Mesendoderm (in vitro differentiated cells): ENCODE measurements around the gene PCBP3.

Source experiments
- DNase-seq: peaks from one replicate; pipeline ENCODE4 v3.0.0; 2013
- H2AK5ac ChIP-seq: 2 replicates; pipeline ENCODE4 v1.6.1; 2013; ENCODE audit warnings: low read length, inconsistent platforms
- H2BK120ac ChIP-seq: 2 replicates; pipeline ENCODE4 v1.6.1; 2013; ENCODE audit warnings: low read depth, mild to moderate bottlenecking, low read length, moderate library complexity, mixed read lengths
- H2BK15ac ChIP-seq: replicated peaks from 2 replicates; pipeline ENCODE4 v1.6.1; 2013; ENCODE audit warnings: low read depth, mild to moderate bottlenecking, moderate library complexity
- H2BK5ac ChIP-seq: 2 replicates; pipeline ENCODE4 v1.6.1; 2013; ENCODE audit warnings: low read length, inconsistent platforms
- H3K18ac ChIP-seq: 2 replicates; pipeline ENCODE4 v1.6.1; 2013; ENCODE audit warnings: mild to moderate bottlenecking, low read length, mixed read lengths
- H3K23ac ChIP-seq: one replicate; pipeline ENCODE4 v1.6.1; 2013; ENCODE audit warnings: low read length
- H3K27ac ChIP-seq: 2 replicates; pipeline ENCODE4 v1.5.1; 2013; ENCODE audit warnings: low read depth, mild to moderate bottlenecking, inconsistent platforms, low read length, moderate library complexity
- H3K27me3 ChIP-seq: 2 replicates; pipeline ENCODE4 v1.6.1; 2013; ENCODE audit warnings: low read length, control low read depth, mild to moderate bottlenecking, inconsistent platforms; ENCODE audit not compliant: insufficient read depth, poor library complexity
- H3K36me3 ChIP-seq: 2 replicates; pipeline ENCODE4 v1.6.1; 2013; ENCODE audit warnings: low read length, inconsistent platforms; ENCODE audit not compliant: control insufficient read depth, insufficient read depth
- H3K4ac ChIP-seq: one replicate; pipeline ENCODE4 v1.6.1; 2013; ENCODE audit warnings: low read depth, mild to moderate bottlenecking, low read length, moderate library complexity
- H3K4me1 ChIP-seq: 2 replicates; pipeline ENCODE4 v1.6.1; 2013; ENCODE audit warnings: low read depth, low read length, inconsistent platforms; ENCODE audit not compliant: control insufficient read depth
- H3K4me2 ChIP-seq: 2 replicates; pipeline ENCODE4 v1.6.1; 2013; ENCODE audit warnings: low read length
- H3K4me3 ChIP-seq: 2 replicates; pipeline ENCODE4 v1.5.1; 2013; ENCODE audit warnings: mild to moderate bottlenecking, low read length
- H3K56ac ChIP-seq: one replicate; pipeline ENCODE4 v1.6.1; 2013; ENCODE audit warnings: low read length
- H3K79me1 ChIP-seq: 2 replicates; pipeline ENCODE4 v1.6.1; 2013; ENCODE audit warnings: low read length, inconsistent platforms
- H3K79me2 ChIP-seq: 2 replicates; pipeline ENCODE4 v1.6.1; 2013; ENCODE audit warnings: mild to moderate bottlenecking, low read length; ENCODE audit not compliant: control insufficient read depth, insufficient read depth
- H3K9ac ChIP-seq: 2 replicates; pipeline ENCODE4 v1.6.1; 2013; ENCODE audit warnings: low read length, inconsistent platforms
- H4K5ac ChIP-seq: one replicate; pipeline ENCODE4 v1.6.1; 2013; ENCODE audit warnings: low read length
- H4K8ac ChIP-seq: one replicate; pipeline ENCODE4 v1.6.1; 2013; ENCODE audit warnings: low read depth, mild to moderate bottlenecking, control low read depth, low read length, moderate library complexity
- WGBS: extraction: QIAGEN DNeasy Blood & Tissue Kit; methylation state at CpG from one replicate; pipeline ENCODE4 v1.1.7; 2013; ENCODE audit warnings: low lambda C conversion rate, missing lambda C conversion rate; ENCODE audit not compliant: insufficient coverage; ENCODE audit errors: extremely low coverage; 5-methylcytosine and 5-hydroxymethylcytosine counted together

PCBP3 gene

GRCh38 chr21:45735259-45736000 is 91.9 kb downstream of the PCBP3 start:
- H3K18ac ChIP-seq, result no peak overlapping the region
- no peak overlapping the region for H4K8ac ChIP-seq
- no peak overlapping the region for H2BK120ac ChIP-seq
- peak overlapping the region; percentile 11 for H3K23ac ChIP-seq
- H2BK15ac ChIP-seq, result no peak overlapping the region
- no peaks in the 10 kb centered on the region for H3K4me1 ChIP-seq
- no CpG with 5 or more reads among the region's 14 CpGs for WGBS
- no peaks in the 10 kb centered on the region for H3K27me3 ChIP-seq
- no peak overlapping the region for H3K4ac ChIP-seq
- H3K79me1 ChIP-seq, result no peaks in the 10 kb centered on the region
- no peaks in the 10 kb centered on the region for H3K36me3 ChIP-seq
- no peak overlapping the region for H2AK5ac ChIP-seq
- no peak overlapping the region for H3K27ac ChIP-seq
- H3K4me2 ChIP-seq, result no peak overlapping the region
- no peak for DNase-seq
- no peak overlapping the region for H3K9ac ChIP-seq
- no peaks in the 10 kb centered on the region for H3K79me2 ChIP-seq
- no peak overlapping the region for H3K56ac ChIP-seq
- no peak overlapping the region for H4K5ac ChIP-seq
- no peak overlapping the region for H3K4me3 ChIP-seq
- no peak overlapping the region for H2BK5ac ChIP-seq

GRCh38 chr21:45736042-45736689 is 92.6 kb downstream of the PCBP3 start:
- Histone ChIP-seq H3K79me1 (no peaks in the 10 kb centered on the region), H2BK15ac (no peak overlapping the region), H3K27me3 (no peaks in the 10 kb centered on the region), H4K8ac (no peak overlapping the region), H4K5ac (no peak overlapping the region), H3K4me3 (no peak overlapping the region), H3K23ac (no peak overlapping the region), H2AK5ac (no peak overlapping the region), H3K79me2 (no peaks in the 10 kb centered on the region), H3K27ac (no peak overlapping the region), H3K4ac (no peak overlapping the region), H3K4me2 (no peak overlapping the region), H3K9ac (no peak overlapping the region), H2BK120ac (no peak overlapping the region), H2BK5ac (no peak overlapping the region), H3K18ac (no peak overlapping the region), H3K36me3 (no peaks in the 10 kb centered on the region), H3K4me1 (no peaks in the 10 kb centered on the region), H3K56ac (no peak overlapping the region)
- no CpG with 5 or more reads among the region's 10 CpGs for WGBS
- DNase-seq, result no peak

DNA sequence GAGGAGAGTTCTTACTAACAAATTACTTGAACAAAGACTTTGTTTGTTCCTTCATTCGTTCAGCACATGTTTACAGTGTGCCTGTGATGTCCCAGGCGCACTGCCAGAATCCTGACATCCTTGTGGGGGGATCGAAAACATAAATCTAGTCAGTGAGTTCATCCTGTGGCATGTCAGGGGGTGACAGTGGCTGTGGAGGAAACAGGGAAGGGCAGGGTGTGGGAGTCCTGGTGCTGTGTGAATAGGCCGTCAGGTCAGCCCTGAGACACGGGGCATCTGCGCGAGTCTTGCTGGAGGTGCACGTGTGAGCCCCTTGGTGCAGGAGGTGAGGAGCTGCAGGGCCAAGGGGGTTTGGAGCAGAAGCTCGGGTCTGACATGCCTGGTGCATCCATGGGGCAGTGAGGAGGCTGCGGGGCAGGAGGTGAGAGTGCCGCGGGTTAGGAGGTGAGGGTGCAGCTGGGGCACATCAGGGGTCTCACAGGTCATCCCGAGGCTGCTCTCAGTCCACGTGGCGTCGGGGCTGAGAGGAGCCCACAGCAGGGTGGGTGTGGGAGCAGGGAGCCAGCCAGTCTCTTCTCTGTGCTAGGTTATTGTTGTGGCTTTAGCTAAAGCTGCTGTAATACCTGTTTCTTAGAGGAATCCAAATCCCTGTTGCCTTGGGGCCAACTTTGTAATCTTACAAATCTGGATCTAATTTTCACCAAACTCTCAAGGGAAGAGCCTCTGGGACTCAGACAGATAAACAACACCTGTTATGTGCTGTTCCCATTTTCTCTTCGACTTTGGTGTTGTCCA is 93.4 kb downstream of the PCBP3 start:
- Histone ChIP-seq H3K4ac (no peak overlapping the region), H3K18ac (no peak overlapping the region), H2BK15ac (no peak overlapping the region), H3K27me3 (no peaks in the 10 kb centered on the region), H2BK120ac (no peak overlapping the region), H3K79me2 (no peaks in the 10 kb centered on the region), H3K56ac (no peak overlapping the region), H3K79me1 (no peaks in the 10 kb centered on the region), H3K4me3 (no peak overlapping the region), H4K5ac (no peak overlapping the region), H3K9ac (no peak overlapping the region), H2BK5ac (no peak overlapping the region), H2AK5ac (no peak overlapping the region), H3K4me1 (no peaks in the 10 kb centered on the region), H3K4me2 (no peak overlapping the region), H3K27ac (no peak overlapping the region), H4K8ac (no peak overlapping the region), H3K23ac (no peak overlapping the region), H3K36me3 (no peaks in the 10 kb centered on the region)
- DNase-seq, result no peak
- no CpG with 5 or more reads among the region's 17 CpGs for WGBS

- Histone ChIP-seq H3K4me2 (no peak overlapping the region), H3K27ac (no peak overlapping the region), H3K23ac (no peak overlapping the region), H2AK5ac (no peak overlapping the region), H2BK120ac (no peak overlapping the region), H3K79me2 (no peaks in the 10 kb centered on the region), H3K4ac (no peak overlapping the region), H3K4me3 (no peak overlapping the region), H2BK5ac (no peak overlapping the region), H3K27me3 (no peaks in the 10 kb centered on the region), H4K8ac (no peak overlapping the region), H4K5ac (no peak overlapping the region), H3K56ac (no peak overlapping the region), H3K79me1 (no peaks in the 10 kb centered on the region), H3K18ac (no peak overlapping the region), H2BK15ac (no peak overlapping the region), H3K36me3 (no peaks in the 10 kb centered on the region), H3K9ac (no peak overlapping the region), H3K4me1 (no peaks in the 10 kb centered on the region)
- no CpG with 5 or more reads among the region's 12 CpGs for WGBS
- DNase-seq, result no peak
These were observed 94.1 kb downstream of the PCBP3 start for GRCh38 chr21:45737485-45738166.

DNA sequence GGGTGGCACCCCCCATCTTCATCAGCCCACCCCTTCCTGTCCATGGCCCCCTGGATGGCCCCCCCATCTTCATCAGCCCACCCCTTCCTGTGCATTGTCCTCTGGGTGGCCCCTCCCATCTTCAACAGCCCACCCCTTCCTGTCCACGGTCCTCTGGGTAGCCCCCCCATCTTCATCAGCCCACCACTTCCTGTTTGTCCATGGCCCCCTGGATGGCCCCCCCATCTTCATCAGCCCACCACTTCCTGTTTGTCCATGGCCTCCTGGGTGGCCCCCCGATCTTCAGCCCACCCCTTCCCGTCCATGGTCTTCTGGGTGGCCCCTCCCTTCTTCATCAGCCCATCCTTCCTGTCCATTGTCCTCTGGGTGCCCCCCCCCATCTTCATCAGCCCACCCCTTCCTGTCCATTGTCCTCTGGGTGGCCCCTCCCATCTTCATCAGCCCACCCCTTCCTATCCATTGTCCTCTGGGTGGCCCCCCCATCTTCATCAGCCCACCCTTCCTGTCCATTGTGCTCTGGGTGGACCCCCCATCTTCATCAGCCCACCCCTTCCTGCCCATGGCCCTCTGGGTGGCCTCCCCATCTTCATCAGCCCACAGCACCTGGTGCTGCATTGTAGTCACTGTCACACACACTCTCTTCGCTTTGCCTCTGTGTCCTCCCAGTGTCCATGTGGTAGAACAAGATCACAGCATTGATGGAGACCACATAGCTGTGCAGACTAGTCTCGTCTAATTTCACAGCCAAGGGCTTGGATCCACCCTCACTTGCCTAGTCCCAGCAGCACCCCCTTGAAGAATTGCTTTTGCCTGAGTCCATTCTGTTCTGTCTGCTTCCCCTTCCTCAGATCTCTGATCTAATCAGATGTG is 95.9 kb downstream of the PCBP3 start:
- H3K27me3 ChIP-seq, result no peaks in the 10 kb centered on the region
- H3K56ac ChIP-seq, result no peak overlapping the region
- H3K79me1 ChIP-seq, result no peaks in the 10 kb centered on the region
- H3K4me2 ChIP-seq, result no peak overlapping the region
- no peak overlapping the region for H2BK15ac ChIP-seq
- H3K4me3 ChIP-seq, result no peak overlapping the region
- WGBS, result no CpG with 5 or more reads among the region's 5 CpGs
- no peaks in the 10 kb centered on the region for H3K79me2 ChIP-seq
- H3K4me1 ChIP-seq, result no peaks in the 10 kb centered on the region
- H3K23ac ChIP-seq, result no peak overlapping the region
- no peak overlapping the region for H4K8ac ChIP-seq
- no peak overlapping the region for H3K18ac ChIP-seq
- H3K36me3 ChIP-seq, result no peaks in the 10 kb centered on the region
- no peak overlapping the region for H2BK120ac ChIP-seq
- no peak for DNase-seq
- no peak overlapping the region for H3K4ac ChIP-seq
- H3K27ac ChIP-seq, result no peak overlapping the region
- H2AK5ac ChIP-seq, result no peak overlapping the region
- H4K5ac ChIP-seq, result no peak overlapping the region
- no peak overlapping the region for H2BK5ac ChIP-seq
- no peak overlapping the region for H3K9ac ChIP-seq
